Left cardiac atrium (tissue), 4 donors: ENCODE results near the gene FAM149A. TPM values are rescaled to one million over a fixed set of nuclear protein-coding genes. Genes with fewer than 3 reads are reported as not detected.

ENCODE experiments used
- ATAC-seq, 2 donors: fragments of 200-7000 bp; cut with Tn5 transposase; one replicate each; pipeline ENCODE4 v1.9.1; 2020; ENCODE audit warnings: mild to moderate bottlenecking in 2 of 2, moderate library complexity in 2 of 2
- DNase-seq: peaks from one replicate; pipeline ENCODE4 v3.0.0-alpha.2; 2020
- intact Hi-C, 2 donors: fragments of 100-400 bp; cut with DNase I; formaldehyde crosslinking; loops; one replicate each; pipeline versions ENCODE4 v1.14.1 to v1.15.1; 2022 to 2023
- total RNA-seq, 2 donors: library from RNA; stranded (reverse); fragmentation: NEBNext Ultra II Directional; extraction: Animal tissue kit (Norgen Biotek cat#: 25700); gene quantifications; one replicate each; pipeline ENCODE4 v1.2.1, GENCODE V29; 2021
- donor health status: DM: no; HTN: yes; CAD: no.
- donor health status: DM: no; HTN: yes; CAD: no; lungs with severe emphysema.
- donor health status: DM: yes; HTN: yes; CAD: no.
- donor health status: Dilated cardiomyopathy.

The FAM149A gene
- total RNA-seq, 2 donors from 2014 or later, result 9.6 to 13.1 TPM

DNA sequence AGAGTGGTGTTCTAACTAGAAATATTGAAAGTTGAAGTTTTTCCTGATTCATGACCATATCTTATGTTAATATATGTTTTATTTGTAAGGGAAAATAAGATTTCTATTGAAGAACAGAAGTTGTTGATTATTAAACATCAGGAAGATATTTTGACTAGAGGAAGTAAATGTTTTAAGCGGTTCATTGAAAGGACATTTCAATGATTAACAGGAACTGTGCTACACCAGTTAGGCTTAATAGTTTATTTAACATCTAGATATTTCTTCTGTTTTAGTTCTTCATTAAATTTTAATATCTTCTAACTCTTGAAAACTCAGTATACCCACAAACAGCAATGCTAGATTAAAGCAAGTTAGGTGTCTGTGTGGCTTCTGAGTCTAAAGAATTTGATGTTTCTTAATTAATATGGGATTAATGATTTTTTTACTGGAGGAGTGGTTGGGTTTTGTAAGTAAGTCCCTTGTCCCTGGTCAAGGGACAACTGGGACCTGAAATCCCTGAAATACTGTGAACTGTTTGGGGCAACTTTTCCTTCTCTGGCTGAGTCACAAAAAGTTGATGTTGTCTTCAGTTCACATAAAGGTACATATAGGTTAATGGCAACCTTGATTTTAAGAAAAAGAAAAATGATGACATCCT is 44.0 kb downstream of the FAM149A start:
- DNase-seq (no peak), ATAC-seq (no peak)
- intact Hi-C loops, result loop anchor here in 1 of 2 donors (5.0 kb wide), 1 partner anchor 44 kb away; the partner anchor contains the start of gene CYP4V2

DNA sequence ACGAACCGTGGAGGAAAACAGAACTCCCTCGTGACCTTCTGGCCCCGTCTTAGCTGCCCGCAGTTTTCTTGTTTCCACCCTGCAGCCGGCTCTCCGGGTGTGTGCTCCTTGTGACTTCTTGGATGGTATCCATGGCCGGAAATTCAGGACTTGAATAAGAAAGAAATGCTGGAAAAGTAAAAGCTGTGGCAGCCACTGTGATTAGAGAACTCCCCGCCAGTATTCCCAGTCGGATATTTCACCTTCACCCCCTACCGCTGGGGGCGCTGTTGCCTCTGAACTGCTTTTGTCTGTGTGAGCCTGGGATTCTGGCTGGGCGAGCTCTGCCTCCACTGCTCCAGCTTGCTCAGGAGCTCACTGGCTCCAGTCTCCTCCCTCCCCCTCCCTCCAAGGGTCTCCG is 45.4 kb downstream of the FAM149A start:
- DNase-seq (peak; percentile 82), ATAC-seq (peak; percentile 41 to 50)
- intact Hi-C loops, result loop anchor here in 1 of 2 donors (5.0 to 10.0 kb wide), 2 partner anchors 42 to 435 kb away; partner anchors contain the start of gene CYP4V2

DNA sequence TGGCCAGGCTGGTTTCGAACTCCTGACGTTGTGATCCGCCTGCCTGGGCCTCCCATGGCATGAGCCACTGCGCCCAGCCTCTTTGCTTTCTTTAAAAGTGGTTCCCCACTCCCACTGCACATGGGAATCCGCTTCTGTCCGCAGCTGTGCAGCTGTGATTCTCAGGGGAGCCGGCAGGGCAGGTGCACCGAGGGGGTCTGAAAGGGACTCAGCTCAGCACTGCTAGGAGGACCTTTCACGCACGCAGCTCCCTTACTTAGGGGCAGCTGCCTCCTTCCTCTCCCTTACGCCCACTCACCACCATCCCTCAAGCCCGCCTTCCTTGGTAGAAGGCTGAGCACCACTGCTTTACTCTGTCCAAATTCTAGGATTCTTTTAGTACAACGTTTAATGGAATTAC is 46.4 kb downstream of the FAM149A start:
- intact Hi-C loops, result loop anchor here in 1 of 2 donors (10.0 kb wide), 1 partner anchor 434 kb away; no protein-coding TSS in a partner anchor
- no peak for DNase-seq
- no peak for ATAC-seq

DNA sequence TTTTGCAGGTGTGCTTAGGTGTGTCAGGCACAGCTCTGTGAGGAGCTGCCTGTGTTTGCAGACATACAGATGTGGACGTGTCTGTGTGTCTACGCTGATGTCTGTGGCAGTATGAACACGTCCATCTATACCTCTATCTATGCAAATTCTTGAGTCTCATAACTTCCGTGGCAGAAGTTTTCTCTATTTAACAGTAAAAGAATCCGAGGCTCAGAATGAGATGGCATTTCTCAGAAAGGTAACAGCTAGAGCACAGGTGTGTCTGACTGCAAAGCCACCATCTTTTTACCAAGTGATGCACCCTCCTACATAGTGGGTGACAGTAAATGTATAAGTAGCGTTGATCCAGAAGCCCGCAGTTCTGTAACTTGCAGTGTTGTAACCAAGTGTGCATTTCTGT is 47.0 kb downstream of the FAM149A start:
- intact Hi-C loops, result loop anchor here in 1 of 2 donors (10.0 kb wide), 1 partner anchor 433 kb away; no protein-coding TSS in a partner anchor
- DNase-seq (no peak), ATAC-seq (no peak)

DNA sequence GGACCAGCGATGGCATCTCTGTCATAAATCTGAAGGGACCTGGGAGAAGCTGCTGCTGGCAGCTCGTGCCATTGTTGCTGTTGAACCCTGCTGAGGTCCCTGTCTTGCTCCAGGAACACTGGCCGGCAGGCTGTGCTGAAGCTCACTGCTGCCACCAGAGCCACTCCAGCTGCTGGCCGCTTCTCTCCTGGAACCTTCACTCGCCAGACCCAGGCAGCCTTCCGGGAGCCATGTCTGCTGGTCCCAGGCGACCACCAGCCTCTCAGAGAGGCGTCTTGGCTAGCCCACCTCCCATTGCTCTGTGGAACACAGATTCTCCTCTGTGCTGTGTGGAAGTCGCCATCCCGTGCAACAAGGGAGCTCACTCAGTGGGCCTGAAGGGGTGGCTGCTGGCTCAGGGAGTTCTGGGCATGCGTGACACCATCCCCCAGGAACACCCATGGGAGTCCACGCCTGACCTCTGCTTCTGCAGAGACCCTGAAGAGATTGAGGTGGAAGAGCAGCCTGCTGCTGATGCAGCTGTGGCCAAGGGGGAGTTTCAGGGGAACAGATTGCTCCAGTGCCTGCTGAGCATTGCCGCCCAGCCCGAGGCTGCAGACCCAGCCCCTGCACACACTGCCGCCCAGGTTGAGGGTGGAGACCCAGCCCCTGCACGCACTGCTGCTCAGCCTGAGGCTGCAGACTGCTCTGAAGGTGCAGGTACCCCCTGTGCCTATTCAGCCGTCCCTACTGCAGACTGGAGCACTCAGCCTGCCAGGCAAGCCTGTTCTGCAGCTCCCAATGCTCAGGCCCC is 53.7 kb downstream of the FAM149A start:
- intact Hi-C loops, result loop anchor here in 1 of 2 donors (10.0 kb wide), 1 partner anchor 427 kb away; no protein-coding TSS in a partner anchor
- DNase-seq (no peak), ATAC-seq (no peak)

DNA sequence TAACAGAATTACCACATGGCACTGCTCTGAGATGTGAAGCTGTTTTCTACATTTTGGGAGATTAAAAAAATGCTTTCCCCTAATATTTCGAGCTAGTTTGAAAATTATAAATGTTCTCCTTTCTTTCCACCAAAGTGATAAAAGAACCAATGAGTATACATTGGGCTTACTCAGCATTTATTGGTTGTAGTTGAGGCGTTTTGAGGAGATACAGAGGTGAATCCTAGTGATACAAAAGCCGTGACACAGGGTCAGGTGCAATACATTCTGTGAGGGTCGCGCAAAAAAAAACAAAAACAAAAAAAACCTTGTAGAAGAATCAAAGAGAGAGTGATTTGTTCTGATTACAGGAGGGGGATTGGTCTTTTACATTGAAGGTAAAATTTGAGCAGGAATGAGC is 54.5 kb downstream of the FAM149A start:
- intact Hi-C loops, result loop anchor here in 1 of 2 donors (10.0 kb wide), 1 partner anchor 426 kb away; no protein-coding TSS in a partner anchor
- no peak for ATAC-seq
- no peak for DNase-seq

DNA sequence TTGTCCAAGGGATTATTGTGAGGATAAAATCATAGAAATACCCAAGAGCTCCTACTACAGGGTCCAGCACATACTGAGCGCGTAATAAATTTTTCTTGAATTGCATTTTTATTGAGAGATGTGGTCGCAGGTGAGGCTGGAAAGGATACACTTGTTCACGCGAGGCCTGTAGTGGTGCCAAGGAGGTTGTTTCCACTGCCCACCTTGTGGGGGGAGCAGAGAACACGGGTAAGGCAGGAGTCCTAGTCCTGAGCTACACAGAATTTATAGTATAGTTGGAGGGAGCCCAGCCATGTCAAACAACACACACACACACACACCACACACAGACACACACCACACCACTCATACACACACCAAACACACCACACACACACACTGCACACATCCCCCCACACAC is 55.1 kb downstream of the FAM149A start:
- ATAC-seq (no peak), DNase-seq (no peak)
- intact Hi-C loops, result loop anchor here in 1 of 2 donors (10.0 kb wide), 1 partner anchor 425 kb away; no protein-coding TSS in a partner anchor

DNA sequence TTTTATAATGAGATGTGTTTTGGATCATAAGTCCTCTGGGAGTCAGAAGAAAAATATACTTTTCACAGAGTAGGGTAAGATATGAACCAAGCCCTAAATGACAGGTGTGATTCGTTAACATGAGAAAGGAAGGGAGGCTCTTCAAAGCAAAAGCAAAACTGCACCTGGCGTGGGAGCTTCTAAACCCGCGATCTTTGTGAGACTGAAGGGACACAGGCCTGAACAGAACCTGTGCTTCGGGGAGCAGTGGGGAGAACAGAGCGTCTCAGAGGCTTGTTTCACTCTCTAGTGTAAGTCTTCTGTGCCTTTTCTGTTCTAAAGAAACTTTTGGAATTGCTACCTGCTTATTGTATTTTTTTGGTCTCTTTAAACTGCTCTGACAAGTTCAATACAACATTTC is 56.6 kb downstream of the FAM149A start:
- intact Hi-C loops, result no loop called here
- DNase-seq (no peak), ATAC-seq (no peak)

DNA sequence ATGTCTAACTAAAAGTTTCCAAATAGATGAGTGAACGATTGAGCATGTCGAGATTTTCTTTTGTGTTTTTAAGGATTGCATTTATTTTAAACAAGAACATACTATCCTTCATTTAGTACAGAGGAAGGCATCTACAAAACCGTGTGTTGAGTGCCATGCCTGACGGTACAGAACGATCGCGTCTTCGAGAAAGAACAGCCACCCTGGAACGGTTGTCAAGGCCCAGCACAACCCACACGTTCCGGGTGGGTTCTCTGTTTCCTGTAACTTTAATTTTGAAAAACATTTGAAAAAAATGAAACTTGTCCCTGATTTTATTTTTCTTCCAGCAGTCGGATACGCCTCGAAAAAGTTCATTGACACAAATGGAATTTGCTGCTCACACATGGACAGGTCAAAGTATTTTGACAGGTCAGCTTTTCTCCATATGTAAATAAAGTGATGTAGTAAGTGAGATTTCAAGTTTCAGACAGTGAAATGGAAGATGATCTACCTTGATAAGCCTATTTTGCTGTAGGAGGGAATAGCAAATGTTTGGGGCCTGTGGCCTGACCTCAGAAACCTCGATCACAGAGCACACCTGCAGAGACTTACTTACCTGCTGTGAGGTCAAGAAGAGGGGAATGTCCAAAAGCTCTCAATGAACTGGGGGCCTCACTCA is 62.5 kb downstream of the FAM149A start:
- ATAC-seq, result no peak
- DNase-seq, result no peak
- intact Hi-C loops, result no loop called here

DNA sequence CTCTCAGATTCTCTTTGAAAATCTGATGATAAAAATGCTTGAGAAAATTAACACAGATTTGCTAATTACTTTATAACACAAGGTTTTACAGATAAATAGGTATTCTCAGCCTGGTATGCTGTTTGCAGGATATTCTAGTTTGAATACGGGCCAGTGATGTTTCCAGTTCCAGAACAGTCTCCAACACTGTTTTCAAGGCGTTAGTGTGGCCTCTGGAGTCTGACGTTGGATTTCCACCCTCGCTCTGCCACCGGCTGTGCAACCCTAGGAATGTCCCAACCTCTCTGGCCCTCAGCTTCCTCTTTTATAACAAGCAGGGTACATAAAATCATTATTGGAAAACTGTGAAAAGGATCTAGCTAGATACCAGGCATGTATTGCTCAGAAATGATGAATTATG is 63.1 kb downstream of the FAM149A start:
- DNase-seq, result no peak
- ATAC-seq, result no peak
- intact Hi-C loops, result no loop called here

DNA sequence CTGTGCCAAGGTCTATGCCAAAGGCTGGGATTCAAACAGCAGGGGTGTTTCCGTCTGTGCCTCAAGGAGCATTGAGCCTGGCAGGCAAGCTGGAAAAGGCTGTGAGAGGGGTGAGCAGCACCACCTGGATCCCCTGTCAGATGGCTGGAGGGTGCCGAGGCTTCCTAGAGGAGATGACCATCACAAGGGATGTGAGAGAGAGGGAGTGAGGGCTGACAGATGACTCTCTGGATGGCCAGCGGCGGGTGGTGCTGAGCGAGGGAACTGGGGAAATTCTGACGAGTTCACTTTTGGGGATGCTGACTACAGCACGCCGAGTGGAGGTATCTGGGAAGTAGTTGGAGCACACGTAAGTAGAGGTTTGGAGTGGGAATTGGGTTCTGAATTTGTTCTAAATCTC is 64.2 kb downstream of the FAM149A start:
- DNase-seq, result no peak
- no peak for ATAC-seq
- intact Hi-C loops, result no loop called here

DNA sequence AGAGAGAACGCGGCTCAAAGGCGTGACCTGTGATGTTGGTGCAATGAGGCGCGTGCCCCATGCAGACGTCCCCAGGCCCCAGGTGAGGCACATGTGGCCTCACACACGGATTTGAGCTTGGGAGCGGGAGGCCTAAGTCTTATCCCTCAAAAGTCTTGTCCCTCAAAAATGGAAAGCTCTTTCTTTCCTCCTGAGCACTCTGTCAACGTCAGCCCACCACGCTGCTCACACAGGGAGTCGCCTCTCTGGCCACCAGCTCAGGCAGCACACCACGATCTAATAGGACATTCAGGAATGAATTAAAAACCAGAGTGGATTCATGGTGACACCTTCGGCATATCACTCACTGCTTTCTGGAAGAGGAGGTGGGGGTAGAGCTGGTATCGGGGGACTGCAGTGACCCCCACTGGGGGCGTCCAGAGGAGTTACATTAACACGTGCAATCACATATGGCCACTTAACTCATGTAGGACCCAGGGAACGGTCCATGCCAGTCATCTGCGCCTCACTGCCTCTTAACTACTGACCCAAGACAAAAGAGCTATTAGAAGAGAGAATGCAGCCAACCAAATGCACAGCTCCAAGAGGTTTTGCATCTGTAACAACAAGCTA is 64.9 kb downstream of the FAM149A start:
- ATAC-seq (no peak), DNase-seq (no peak)
- intact Hi-C loops, result no loop called here

DNA sequence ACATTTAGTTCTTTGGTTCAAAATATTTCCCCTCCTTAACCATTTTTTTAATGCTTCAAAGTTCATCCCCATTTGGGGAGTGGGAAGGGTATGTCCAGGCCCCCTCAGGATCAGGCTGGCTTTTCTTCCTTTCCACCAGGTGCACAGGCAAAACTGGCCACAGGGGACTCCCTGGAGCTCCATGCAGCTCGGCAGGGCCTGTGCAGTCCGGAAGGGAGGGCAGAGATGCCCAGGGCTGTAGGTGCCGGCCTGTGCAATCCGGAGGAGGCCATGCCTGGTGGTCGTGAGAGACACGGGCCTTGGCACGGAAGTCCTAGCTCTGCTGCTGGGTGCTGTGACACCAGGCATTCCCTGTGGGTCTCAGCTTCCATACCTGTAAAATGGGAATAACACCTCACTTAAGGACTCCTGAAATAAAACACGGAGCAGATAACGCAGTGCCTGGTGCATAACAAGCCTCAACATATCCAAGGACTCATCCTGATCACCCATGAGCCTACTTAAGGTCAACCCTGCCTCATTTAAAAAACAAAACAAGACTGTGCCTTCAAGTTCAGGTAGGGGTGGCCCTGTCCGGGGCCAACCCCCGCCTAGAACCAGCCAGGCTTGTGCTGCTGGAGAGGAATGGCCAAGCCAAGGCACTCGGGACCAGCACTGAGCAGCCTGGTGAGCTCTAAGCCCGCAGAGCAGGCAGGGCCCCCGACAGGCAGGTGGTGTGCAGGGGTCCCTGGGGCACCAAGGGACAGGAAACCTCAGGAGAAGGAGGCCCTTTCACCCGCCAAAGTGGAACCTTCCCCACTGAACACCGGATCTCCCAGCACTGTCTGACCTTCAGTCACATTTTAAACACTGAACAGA is 65.7 kb downstream of the FAM149A start:
- intact Hi-C loops, result no loop called here
- no peak for DNase-seq
- no peak for ATAC-seq

DNA sequence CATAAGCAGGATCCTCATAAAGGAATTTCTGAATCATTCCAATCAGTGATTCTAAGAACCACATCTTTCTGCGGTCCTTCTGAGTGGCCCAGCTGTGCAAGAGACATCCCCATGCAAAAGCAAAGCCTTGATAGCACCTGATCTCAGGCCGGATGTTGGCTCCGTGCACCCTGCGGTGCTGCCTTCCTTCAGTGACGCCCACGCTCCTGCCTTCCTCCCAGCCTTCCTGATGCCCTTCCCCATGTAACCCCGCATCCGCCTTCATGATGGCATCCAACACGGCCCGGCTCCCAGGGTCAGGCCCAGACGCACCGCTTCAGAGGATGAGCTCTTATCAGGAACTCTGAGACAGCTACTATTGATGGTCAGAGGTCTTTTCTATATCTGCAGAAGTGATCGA is 66.5 kb downstream of the FAM149A start:
- no peak for ATAC-seq
- DNase-seq, result no peak
- intact Hi-C loops, result no loop called here

DNA sequence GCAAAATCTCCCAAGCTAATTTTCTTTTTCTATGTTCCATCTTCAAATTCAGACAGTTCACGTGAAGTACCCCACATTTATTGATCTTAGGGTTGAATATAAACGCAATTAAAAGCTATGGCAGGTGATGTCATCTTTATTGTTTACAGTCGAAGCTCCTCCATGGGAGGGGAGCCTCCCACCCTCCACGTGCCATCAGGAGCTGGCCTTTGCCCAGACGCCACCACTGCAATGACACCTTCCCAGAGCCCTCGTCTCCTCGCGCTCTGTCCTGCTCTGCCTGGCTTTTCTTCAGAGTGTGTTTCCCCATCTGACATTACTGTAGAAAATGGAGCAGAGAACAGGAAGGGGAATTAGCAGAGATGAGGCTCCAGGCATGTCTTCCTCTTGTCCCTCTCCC is 68.0 kb downstream of the FAM149A start:
- DNase-seq (no peak), ATAC-seq (no peak)
- intact Hi-C loops, result no loop called here

DNA sequence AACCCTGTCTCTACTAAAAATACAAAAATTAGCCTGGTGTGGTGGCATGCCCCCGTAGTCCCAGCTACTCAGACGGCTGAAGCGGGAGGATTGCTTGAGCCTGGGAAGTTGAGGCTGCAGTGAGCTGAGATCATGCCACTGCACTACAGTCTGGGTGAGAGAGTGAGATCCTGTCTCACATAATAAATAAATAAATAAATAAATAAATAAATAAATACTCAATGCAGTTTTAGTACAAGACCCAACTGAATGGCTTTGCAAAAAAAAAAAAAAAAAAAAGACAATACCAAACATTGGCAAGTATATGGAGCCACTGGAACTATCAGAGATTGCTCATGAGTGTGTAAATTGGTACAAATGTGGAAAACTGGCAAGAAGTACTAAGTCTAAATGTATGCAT is 83.6 kb downstream of the FAM149A start:
- intact Hi-C loops, result no loop called here
- ATAC-seq (no peak), DNase-seq (no peak)

DNA sequence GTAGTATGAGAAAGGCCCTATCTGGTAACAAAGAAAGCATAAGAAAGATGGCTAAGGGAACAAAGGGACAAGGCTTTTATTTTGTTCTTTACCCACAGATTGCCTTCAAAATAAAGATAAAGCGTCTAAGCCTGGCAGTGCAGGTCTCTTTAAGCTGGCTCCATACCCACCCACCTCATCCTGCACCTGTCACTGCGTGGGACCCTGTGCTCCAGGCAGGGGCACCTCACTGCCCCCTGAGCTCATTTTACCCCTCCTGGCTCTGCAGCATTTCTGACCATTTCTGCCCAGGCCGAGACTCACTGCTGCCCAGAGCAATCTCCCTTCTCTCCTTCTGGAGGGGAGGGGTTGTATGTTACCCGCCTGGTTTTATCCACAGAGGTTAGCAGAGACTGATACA is 85.2 kb downstream of the FAM149A start:
- no peak for DNase-seq
- intact Hi-C loops, result loop anchor here in 1 of 2 donors (5.0 kb wide), 1 partner anchor 42 kb away; no protein-coding TSS in a partner anchor
- no peak for ATAC-seq

DNA sequence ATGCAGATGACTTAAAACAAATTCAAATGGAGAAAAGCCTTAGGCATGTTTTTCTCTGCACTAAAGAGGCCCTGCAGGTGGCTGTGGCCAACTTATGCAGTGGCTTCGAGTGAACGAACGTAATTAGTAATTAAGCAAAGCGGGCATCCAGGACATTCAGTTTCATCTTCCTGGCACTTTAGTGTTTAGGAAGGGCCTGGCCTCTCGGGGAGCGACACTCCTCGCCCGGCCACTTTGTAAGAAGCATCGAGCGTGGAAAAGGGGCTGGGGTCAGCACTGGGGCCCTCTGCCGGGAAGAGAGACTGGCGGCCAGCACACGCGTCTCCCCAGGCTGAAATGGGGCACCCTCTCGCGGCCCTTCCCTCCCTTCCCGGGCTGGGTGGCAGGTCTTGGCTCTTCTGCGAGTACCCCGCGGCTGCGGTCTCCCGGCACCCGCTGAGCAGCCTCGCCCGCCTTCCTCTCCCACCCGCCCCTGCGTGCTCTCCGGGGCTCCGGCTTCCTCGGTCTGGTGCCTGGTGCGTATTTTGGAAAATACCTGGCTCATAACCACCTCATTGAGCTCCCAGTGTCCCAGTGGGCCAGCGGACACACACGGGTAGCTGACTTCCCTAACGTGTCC is 86.2 kb downstream of the FAM149A start:
- intact Hi-C loops, result loop anchor here in 1 of 2 donors (5.0 kb wide), 1 partner anchor 43 kb away; no protein-coding TSS in a partner anchor
- DNase-seq (no peak), ATAC-seq (peak; percentile 55 to 65)
